ENCODE data around the gene KRT72. TPM values are rescaled to one million over a fixed set of nuclear protein-coding genes. Genes with fewer than 3 reads are reported as not detected.

Gene KRT72
- total RNA-seq, 3 donors from 2014 or later: not detected

- H3K27ac ChIP-seq: no peak overlapping the region
Observed at GRCh38 chr12:52615912-52616311, 14.6 kb upstream of the KRT72 start.

GRCh38 chr12:52615208-52615868 is 14.1 kb upstream of the KRT72 start:
- intact Hi-C loops (cut with DNase I; ENCODE audit: low total_unique reads): no loop called here
- H3K4me3 ChIP-seq: no peak overlapping the region

More at GRCh38 chr12:52615912-52616311, 14.6 kb upstream of the KRT72 start:
- TF ChIP-seq POLR2A (IDR thresholded peaks at IDR 0.05) (no peak), POLR2AphosphoS5 (IDR thresholded peaks at IDR 0.05) (no peak), CTCF (IDR thresholded peaks at IDR 0.05) (no peak)
- H3K9me3 ChIP-seq: no peaks in the 10 kb centered on the region
- peaks cover 0 to 1% of the 10 kb centered on the region in 2 donors for H3K27me3 ChIP-seq
- intact Hi-C loops (cut with DNase I; ENCODE audit: low total_unique reads): no loop called here
- no peak for DNase-seq (ENCODE audit: low spot score in 2 of 2)
- no peak overlapping the region for H3K4me3 ChIP-seq
- no peaks in the 10 kb centered on the region for H3K36me3 ChIP-seq
- no peaks in the 10 kb centered on the region for H3K4me1 ChIP-seq

GRCh38 chr12:52614381-52615207 is 13.3 kb upstream of the KRT72 start:
- H3K36me3 ChIP-seq: no peaks in the 10 kb centered on the region
- H3K9me3 ChIP-seq: no peaks in the 10 kb centered on the region
- intact Hi-C loops (cut with DNase I; ENCODE audit: low total_unique reads): no loop called here
- H3K4me1 ChIP-seq: no peaks in the 10 kb centered on the region
- H3K27me3 ChIP-seq: peaks cover 0 to 6% of the 10 kb centered on the region in 2 donors
- H3K27ac ChIP-seq: no peak overlapping the region
- DNase-seq (ENCODE audit: low spot score in 2 of 2): no peak
- H3K4me3 ChIP-seq: no peak overlapping the region
- TF ChIP-seq POLR2AphosphoS5 (IDR thresholded peaks at IDR 0.05) (no peak), POLR2A (IDR thresholded peaks at IDR 0.05) (no peak), CTCF (IDR thresholded peaks at IDR 0.05) (no peak)

More at GRCh38 chr12:52615208-52615868, 14.1 kb upstream of the KRT72 start:
- no peak overlapping the region for H3K27ac ChIP-seq
- TF ChIP-seq CTCF (IDR thresholded peaks at IDR 0.05): no peak
- TF ChIP-seq POLR2AphosphoS5 (IDR thresholded peaks at IDR 0.05): no peak
- TF ChIP-seq POLR2A (IDR thresholded peaks at IDR 0.05): no peak
- no peaks in the 10 kb centered on the region for H3K4me1 ChIP-seq
- H3K9me3 ChIP-seq: no peaks in the 10 kb centered on the region
- no peak for DNase-seq (ENCODE audit: low spot score in 2 of 2)
- peaks cover 0 to 6% of the 10 kb centered on the region in 2 donors for H3K27me3 ChIP-seq
- no peaks in the 10 kb centered on the region for H3K36me3 ChIP-seq

- intact Hi-C loops (cut with DNase I; ENCODE audit: low total_unique reads): no loop called here
- Histone ChIP-seq H3K4me1 (no peaks in the 10 kb centered on the region), H3K27ac (no peak overlapping the region), H3K9me3 (no peaks in the 10 kb centered on the region), H3K36me3 (no peaks in the 10 kb centered on the region), H3K4me3 (no peak overlapping the region), H3K27me3 (peaks cover 0 to 6% of the 10 kb centered on the region in 2 donors)
- no peak for TF ChIP-seq CTCF (IDR thresholded peaks at IDR 0.05)
- no peak for TF ChIP-seq POLR2AphosphoS5 (IDR thresholded peaks at IDR 0.05)
- no peak for TF ChIP-seq POLR2A (IDR thresholded peaks at IDR 0.05)
- no peak for DNase-seq (ENCODE audit: low spot score in 2 of 2)
Observed at GRCh38 chr12:52613384-52614030, 12.2 kb upstream of the KRT72 start.

All from breast epithelium (tissue), 4 donors.